Liver (tissue), 9 donors: ENCODE measurements around the gene VWA5B1. TPM values are rescaled to one million over a fixed set of nuclear protein-coding genes. Genes with fewer than 3 reads are reported as not detected.

ENCODE experiments used
- DNase-seq: peaks from one replicate; pipeline ENCODE4 v3.0.0-alpha.2; 2017; ENCODE audit warnings: low spot score
- H3K27ac ChIP-seq, 2 donors: one replicate each; pipeline ENCODE4 v1.7.0; 2013; ENCODE audit warnings: inconsistent platforms in 2 of 2, low read length in 2 of 2, control low read depth in 1 of 2, low read depth in 1 of 2, mild to moderate bottlenecking in 1 of 2
- H3K27me3 ChIP-seq, 4 donors: one replicate each; pipeline versions ENCODE4 v1.6.1 to v1.7.0; 2013; ENCODE audit warnings: low read length in 3 of 4, inconsistent platforms in 1 of 4, mild to moderate bottlenecking in 1 of 4, moderate library complexity in 1 of 4; ENCODE audit not compliant: control insufficient read depth in 4 of 4, insufficient read depth in 4 of 4
- H3K36me3 ChIP-seq, 4 donors: one replicate each; pipeline versions ENCODE4 v1.6.1 to v1.7.0; 2013; ENCODE audit warnings: low read length in 3 of 4, mild to moderate bottlenecking in 3 of 4, low read depth in 1 of 4, moderate library complexity in 1 of 4; ENCODE audit not compliant: control insufficient read depth in 4 of 4, insufficient read depth in 3 of 4
- H3K4me1 ChIP-seq, 4 donors: one replicate each; pipeline versions ENCODE4 v1.6.1 to v1.7.0; 2013; ENCODE audit warnings: low read length in 3 of 4, mild to moderate bottlenecking in 3 of 4, moderate library complexity in 1 of 4; ENCODE audit not compliant: control insufficient read depth in 4 of 4, insufficient read depth in 4 of 4
- H3K4me3 ChIP-seq, 3 donors: one replicate each; pipeline versions ENCODE4 v1.6.1 to v1.7.0; 2013; ENCODE audit warnings: low read length in 3 of 3, control low read depth in 1 of 3, low read depth in 1 of 3, mild to moderate bottlenecking in 1 of 3
- H3K9ac ChIP-seq, 2 donors: one replicate each; pipeline ENCODE4 v1.7.0; 2013; ENCODE audit warnings: low read length in 2 of 2, mild to moderate bottlenecking in 2 of 2, moderate library complexity in 2 of 2, control low read depth in 1 of 2, low read depth in 1 of 2
- H3K9me3 ChIP-seq, 4 donors: one replicate each; pipeline versions ENCODE4 v1.6.1 to v1.7.0; 2013; ENCODE audit warnings: low read length in 3 of 4; ENCODE audit not compliant: control insufficient read depth in 4 of 4
- EGR1 ChIP-seq, 2 donors: IDR thresholded peaks; 2 replicates each; pipeline ENCODE4 v1.6.1; 2016 to 2018; ENCODE audit warnings: antibody characterized with exemption in 2 of 2, low read depth in 2 of 2
- FOXA1 ChIP-seq: IDR thresholded peaks from 2 replicates; pipeline ENCODE4 v1.6.1; 2016; ENCODE audit warnings: antibody characterized with exemption
- FOXA2 ChIP-seq: IDR thresholded peaks from 2 replicates; pipeline ENCODE4 v1.6.1; 2016; ENCODE audit warnings: antibody characterized with exemption
- GABPA ChIP-seq, 2 donors: IDR thresholded peaks in 1 of 2; conservative IDR thresholded peaks in 1 of 2; 2 replicates each; pipeline ENCODE4 v1.6.1; 2016; ENCODE audit warnings: antibody characterized with exemption in 2 of 2, mild to moderate bottlenecking in 1 of 2, moderate library complexity in 1 of 2
- HNF4A ChIP-seq, 2 donors: conservative IDR thresholded peaks; 2 replicates each; pipeline ENCODE4 v1.6.1; 2016; ENCODE audit warnings: antibody characterized with exemption in 2 of 2, mild to moderate bottlenecking in 2 of 2
- HNF4G ChIP-seq: IDR thresholded peaks from 2 replicates; pipeline ENCODE4 v1.6.1; 2016; ENCODE audit warnings: antibody characterized with exemption
- JUND ChIP-seq, 2 donors: IDR thresholded peaks; 2 replicates each; pipeline ENCODE4 v1.6.1; 2016; ENCODE audit warnings: antibody characterized with exemption in 2 of 2
- NR2F2 ChIP-seq: IDR thresholded peaks from 2 replicates; pipeline ENCODE4 v1.6.1; 2016; ENCODE audit warnings: antibody characterized with exemption
- RAD21 ChIP-seq, 2 donors: IDR thresholded peaks; 2 replicates each; pipeline ENCODE4 v1.6.1; 2016; ENCODE audit warnings: antibody characterized with exemption in 2 of 2, mild to moderate bottlenecking in 2 of 2
- RXRA ChIP-seq, 2 donors: IDR thresholded peaks; 2 replicates each; pipeline ENCODE4 v1.6.1; 2017 to 2018; ENCODE audit warnings: antibody characterized with exemption in 2 of 2, mild to moderate bottlenecking in 1 of 2
- SP1 ChIP-seq: IDR thresholded peaks from 2 replicates; pipeline ENCODE4 v1.6.1; 2018; ENCODE audit warnings: antibody characterized with exemption, mild to moderate bottlenecking
- TAF1 ChIP-seq: conservative IDR thresholded peaks from 2 replicates; pipeline ENCODE4 v1.6.1; 2016; ENCODE audit warnings: antibody characterized with exemption, mild to moderate bottlenecking
- YY1 ChIP-seq: IDR thresholded peaks from 2 replicates; pipeline ENCODE4 v1.6.1; 2016; ENCODE audit warnings: antibody characterized with exemption, mild to moderate bottlenecking
- WGBS: extraction: QIAGEN DNeasy Blood & Tissue Kit; methylation state at CpG from one replicate; pipeline ENCODE4 v1.1.7; 2013; 5-methylcytosine and 5-hydroxymethylcytosine counted together
- polyA plus RNA-seq, 2 donors: library from polyadenylated mRNA; stranded (reverse) in 1 of 2; unstranded in 1 of 2; fragments of 200-250 nt in 1 of 2; fragments of >200 nt in 1 of 2; fragmentation: Nextera tagmentation in 1 of 2; extraction: Ambion mirVana in 1 of 2; gene quantifications; one replicate each; pipeline versions ENCODE4 v1.2.1 to v1.2.3, GENCODE V29; 2013 to 2015
- total RNA-seq, 2 donors: library from RNA; depleted of rRNA; stranded (reverse); fragments of >200 nt; gene quantifications; one replicate each; pipeline ENCODE4 v1.2.3, GENCODE V29; 2014
- TF ChIP-seq, protein P1 (sequence below): IDR thresholded peaks from 2 replicates; pipeline ENCODE4 v1.6.1; 2016; ENCODE audit warnings: antibody characterized with exemption
- TF ChIP-seq, protein P2 (sequence below): IDR thresholded peaks from 2 replicates; pipeline ENCODE4 v1.6.1; 2016; ENCODE audit warnings: antibody characterized with exemption
- TF ChIP-seq, protein P3 (sequence below): IDR thresholded peaks from 2 replicates; pipeline ENCODE4 v1.6.1; 2016; ENCODE audit warnings: antibody characterized with exemption
- TF ChIP-seq, protein P4 (sequence below): IDR thresholded peaks from 2 replicates; pipeline ENCODE4 v1.6.1; 2016; ENCODE audit warnings: antibody characterized with exemption, mild to moderate bottlenecking
- TF ChIP-seq, protein P5 (sequence below): fragments of 150-350 bp; IDR thresholded peaks from 2 replicates; pipeline ENCODE4 v1.5.1; 2017; ENCODE audit warnings: improper control_type of control experiment, low read depth, low read length; ENCODE audit not compliant: missing input control
- donor health status: healthy.
- donor health status: healthy.
- donor health status: healthy.
- donor health status: healthy.
- donor health status: healthy.

The VWA5B1 gene
- total and polyA plus RNA-seq, 4 donors: not detected

DNA sequence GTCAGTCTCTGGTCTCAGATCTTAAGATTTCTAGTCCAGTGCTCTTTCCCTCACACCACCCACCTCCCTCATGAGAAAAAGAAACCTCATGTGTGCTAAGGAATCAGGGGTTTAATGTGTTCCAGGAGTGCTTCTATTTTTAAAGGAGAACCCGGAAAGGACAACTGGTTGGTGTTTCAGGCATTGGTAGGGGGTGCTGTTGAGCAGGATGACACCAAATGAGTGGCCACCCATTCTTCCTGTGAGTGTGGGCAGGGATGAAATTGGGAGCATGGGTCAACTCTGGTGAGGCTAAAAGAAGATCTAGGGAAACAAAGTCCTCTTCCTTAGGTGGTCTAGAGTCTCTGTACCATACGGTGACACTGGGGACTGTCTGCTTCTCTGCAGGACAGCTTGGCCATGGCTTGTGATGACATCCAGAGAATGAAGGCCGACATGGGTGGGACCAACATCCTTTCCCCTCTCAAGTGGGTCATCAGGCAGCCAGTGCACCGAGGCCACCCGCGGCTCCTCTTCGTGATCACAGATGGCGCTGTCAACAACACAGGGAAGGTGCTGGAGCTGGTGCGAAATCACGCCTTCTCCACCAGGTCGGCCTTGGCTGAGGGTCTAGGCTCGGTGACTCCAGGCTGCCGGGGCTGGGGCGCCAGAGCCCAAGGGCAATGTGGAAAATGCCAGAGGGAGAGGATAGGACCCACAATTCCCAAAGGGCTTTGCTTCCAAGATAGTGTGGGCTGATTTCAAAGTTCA, 39.3 kb downstream of the VWA5B1 start (continued):
- TF ChIP-seq, protein P1, sequence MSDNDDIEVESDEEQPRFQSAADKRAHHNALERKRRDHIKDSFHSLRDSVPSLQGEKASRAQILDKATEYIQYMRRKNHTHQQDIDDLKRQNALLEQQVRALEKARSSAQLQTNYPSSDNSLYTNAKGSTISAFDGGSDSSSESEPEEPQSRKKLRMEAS: no peak
- TF ChIP-seq SP1: no peak
- TF ChIP-seq RXRA (IDR thresholded peaks at IDR 0.05): no peak
- no peak for TF ChIP-seq YY1
- TF ChIP-seq JUND (IDR thresholded peaks at IDR 0.05): no peak
- no peak for TF ChIP-seq NR2F2
- no peak for TF ChIP-seq GABPA (IDR thresholded peaks at IDR 0.05 in 1 of 2, conservative IDR thresholded peaks at IDR 0.05 in 1 of 2)
- TF ChIP-seq HNF4A (conservative IDR thresholded peaks at IDR 0.05): no peak
- TF ChIP-seq, protein P2, sequence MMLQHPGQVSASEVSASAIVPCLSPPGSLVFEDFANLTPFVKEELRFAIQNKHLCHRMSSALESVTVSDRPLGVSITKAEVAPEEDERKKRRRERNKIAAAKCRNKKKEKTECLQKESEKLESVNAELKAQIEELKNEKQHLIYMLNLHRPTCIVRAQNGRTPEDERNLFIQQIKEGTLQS: no peak
- no peak for TF ChIP-seq TAF1

DNA sequence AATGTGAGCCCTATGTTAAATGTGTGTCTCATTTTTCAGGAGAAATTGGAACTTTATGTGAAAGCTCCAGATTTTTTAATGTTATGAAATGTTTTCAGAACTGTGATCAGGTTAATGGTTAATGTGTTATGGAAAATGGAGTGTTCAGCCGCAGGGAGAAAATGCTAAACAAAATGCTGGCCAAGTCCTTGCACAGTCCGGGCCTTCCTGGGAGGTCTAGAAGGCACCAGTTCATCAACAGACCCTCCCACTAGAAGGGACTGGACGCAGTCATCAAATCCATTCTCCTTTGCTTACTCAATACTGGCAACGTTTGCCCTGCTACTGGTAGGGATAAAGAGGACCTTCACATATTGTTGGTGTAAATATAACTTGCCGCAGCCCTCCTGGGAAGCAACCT, 43.4 kb downstream of the VWA5B1 start:
- no peak for DNase-seq

DNA sequence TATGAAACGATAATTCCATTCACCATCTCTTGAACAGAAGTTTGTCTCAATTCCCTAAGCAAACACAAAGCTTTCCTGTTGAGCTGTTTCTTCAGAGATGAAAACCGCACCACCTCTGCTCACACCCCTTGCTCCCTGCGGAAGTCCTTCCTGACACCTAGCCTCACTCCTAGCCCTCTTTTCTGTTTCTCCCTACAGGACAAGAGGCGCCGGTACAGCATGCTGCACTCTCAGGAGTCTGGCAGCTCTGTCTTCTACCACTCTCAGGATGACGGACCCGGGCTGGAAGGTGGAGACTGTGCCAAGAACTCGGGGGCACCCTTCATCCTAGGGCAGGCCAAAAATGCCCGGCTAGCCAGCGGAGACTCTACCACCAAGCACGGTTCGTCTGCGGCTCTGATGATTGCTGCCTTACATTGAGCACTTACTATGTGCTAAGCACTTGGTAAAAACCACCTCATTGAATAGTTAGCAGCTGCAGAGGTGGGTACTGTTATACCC, 45.5 kb downstream of the VWA5B1 start:
- DNase-seq: no peak
- WGBS: 83% methylated on average over 13 of the region's 13 CpGs

More for the DNA sequence above, 43.4 kb downstream of the VWA5B1 start:
- Histone ChIP-seq H3K27ac (no peak overlapping the region), H3K9ac (no peak overlapping the region), H3K4me3 (no peak overlapping the region), H3K27me3 (no peaks in the 10 kb centered on the region), H3K9me3 (no peaks in the 10 kb centered on the region), H3K36me3 (no peaks in the 10 kb centered on the region), H3K4me1 (no peaks in the 10 kb centered on the region)
- WGBS: 63% methylated on average over 5 of the region's 5 CpGs
- TF ChIP-seq TAF1: no peak
- no peak for TF ChIP-seq SP1
- TF ChIP-seq GABPA (IDR thresholded peaks at IDR 0.05 in 1 of 2, conservative IDR thresholded peaks at IDR 0.05 in 1 of 2): no peak

More for the DNA sequence above, 45.5 kb downstream of the VWA5B1 start:
- H3K9me3 ChIP-seq: no peaks in the 10 kb centered on the region
- H3K9ac ChIP-seq: no peak overlapping the region
- no peak overlapping the region for H3K4me3 ChIP-seq
- no peaks in the 10 kb centered on the region for H3K27me3 ChIP-seq
- H3K36me3 ChIP-seq: no peaks in the 10 kb centered on the region
- TF ChIP-seq GABPA (IDR thresholded peaks at IDR 0.05 in 1 of 2, conservative IDR thresholded peaks at IDR 0.05 in 1 of 2): no peak
- TF ChIP-seq, protein P3, sequence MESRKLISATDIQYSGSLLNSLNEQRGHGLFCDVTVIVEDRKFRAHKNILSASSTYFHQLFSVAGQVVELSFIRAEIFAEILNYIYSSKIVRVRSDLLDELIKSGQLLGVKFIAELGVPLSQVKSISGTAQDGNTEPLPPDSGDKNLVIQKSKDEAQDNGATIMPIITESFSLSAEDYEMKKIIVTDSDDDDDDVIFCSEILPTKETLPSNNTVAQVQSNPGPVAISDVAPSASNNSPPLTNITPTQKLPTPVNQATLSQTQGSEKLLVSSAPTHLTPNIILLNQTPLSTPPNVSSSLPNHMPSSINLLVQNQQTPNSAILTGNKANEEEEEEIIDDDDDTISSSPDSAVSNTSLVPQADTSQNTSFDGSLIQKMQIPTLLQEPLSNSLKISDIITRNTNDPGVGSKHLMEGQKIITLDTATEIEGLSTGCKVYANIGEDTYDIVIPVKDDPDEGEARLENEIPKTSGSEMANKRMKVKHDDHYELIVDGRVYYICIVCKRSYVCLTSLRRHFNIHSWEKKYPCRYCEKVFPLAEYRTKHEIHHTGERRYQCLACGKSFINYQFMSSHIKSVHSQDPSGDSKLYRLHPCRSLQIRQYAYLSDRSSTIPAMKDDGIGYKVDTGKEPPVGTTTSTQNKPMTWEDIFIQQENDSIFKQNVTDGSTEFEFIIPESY: no peak
- TF ChIP-seq, protein P4, sequence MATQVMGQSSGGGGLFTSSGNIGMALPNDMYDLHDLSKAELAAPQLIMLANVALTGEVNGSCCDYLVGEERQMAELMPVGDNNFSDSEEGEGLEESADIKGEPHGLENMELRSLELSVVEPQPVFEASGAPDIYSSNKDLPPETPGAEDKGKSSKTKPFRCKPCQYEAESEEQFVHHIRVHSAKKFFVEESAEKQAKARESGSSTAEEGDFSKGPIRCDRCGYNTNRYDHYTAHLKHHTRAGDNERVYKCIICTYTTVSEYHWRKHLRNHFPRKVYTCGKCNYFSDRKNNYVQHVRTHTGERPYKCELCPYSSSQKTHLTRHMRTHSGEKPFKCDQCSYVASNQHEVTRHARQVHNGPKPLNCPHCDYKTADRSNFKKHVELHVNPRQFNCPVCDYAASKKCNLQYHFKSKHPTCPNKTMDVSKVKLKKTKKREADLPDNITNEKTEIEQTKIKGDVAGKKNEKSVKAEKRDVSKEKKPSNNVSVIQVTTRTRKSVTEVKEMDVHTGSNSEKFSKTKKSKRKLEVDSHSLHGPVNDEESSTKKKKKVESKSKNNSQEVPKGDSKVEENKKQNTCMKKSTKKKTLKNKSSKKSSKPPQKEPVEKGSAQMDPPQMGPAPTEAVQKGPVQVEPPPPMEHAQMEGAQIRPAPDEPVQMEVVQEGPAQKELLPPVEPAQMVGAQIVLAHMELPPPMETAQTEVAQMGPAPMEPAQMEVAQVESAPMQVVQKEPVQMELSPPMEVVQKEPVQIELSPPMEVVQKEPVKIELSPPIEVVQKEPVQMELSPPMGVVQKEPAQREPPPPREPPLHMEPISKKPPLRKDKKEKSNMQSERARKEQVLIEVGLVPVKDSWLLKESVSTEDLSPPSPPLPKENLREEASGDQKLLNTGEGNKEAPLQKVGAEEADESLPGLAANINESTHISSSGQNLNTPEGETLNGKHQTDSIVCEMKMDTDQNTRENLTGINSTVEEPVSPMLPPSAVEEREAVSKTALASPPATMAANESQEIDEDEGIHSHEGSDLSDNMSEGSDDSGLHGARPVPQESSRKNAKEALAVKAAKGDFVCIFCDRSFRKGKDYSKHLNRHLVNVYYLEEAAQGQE: no peak
- no peak for TF ChIP-seq RXRA (IDR thresholded peaks at IDR 0.05)
- TF ChIP-seq, protein P1: no peak
- no peak for TF ChIP-seq SP1
- no peak for TF ChIP-seq FOXA1
- TF ChIP-seq YY1: no peak
- TF ChIP-seq, protein P5, sequence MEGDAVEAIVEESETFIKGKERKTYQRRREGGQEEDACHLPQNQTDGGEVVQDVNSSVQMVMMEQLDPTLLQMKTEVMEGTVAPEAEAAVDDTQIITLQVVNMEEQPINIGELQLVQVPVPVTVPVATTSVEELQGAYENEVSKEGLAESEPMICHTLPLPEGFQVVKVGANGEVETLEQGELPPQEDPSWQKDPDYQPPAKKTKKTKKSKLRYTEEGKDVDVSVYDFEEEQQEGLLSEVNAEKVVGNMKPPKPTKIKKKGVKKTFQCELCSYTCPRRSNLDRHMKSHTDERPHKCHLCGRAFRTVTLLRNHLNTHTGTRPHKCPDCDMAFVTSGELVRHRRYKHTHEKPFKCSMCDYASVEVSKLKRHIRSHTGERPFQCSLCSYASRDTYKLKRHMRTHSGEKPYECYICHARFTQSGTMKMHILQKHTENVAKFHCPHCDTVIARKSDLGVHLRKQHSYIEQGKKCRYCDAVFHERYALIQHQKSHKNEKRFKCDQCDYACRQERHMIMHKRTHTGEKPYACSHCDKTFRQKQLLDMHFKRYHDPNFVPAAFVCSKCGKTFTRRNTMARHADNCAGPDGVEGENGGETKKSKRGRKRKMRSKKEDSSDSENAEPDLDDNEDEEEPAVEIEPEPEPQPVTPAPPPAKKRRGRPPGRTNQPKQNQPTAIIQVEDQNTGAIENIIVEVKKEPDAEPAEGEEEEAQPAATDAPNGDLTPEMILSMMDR: no peak
- no peak for TF ChIP-seq HNF4A (conservative IDR thresholded peaks at IDR 0.05)
- TF ChIP-seq, protein P2: no peak
- TF ChIP-seq HNF4G: no peak
- TF ChIP-seq NR2F2: no peak
- TF ChIP-seq JUND (IDR thresholded peaks at IDR 0.05): no peak
- no peak for TF ChIP-seq TAF1
- no peak for TF ChIP-seq RAD21 (IDR thresholded peaks at IDR 0.05)
- TF ChIP-seq EGR1 (IDR thresholded peaks at IDR 0.05; ENCODE audit: low read depth in 2 of 2): no peak
- no peak for TF ChIP-seq FOXA2
- no peak overlapping the region for H3K27ac ChIP-seq
- no peaks in the 10 kb centered on the region for H3K4me1 ChIP-seq
